ENCODE measurements around the gene RDH5. TPM values are rescaled to one million over a fixed set of nuclear protein-coding genes. Genes with fewer than 3 reads are reported as not detected.

Gene RDH5
- total RNA-seq, 1 experiment from 2014 or later = 12.6 TPM

- H3K79me2 ChIP-seq (ENCODE audit: low read depth) = no peaks in the 10 kb centered on the region
- POLR2A ChIA-PET (ENCODE audit: unreplicated experiment) = interaction anchor here (0.5 kb wide), 1 partner anchor 73 kb away, joined by 3 read pairs; the partner anchor contains the start of gene SARNP
- no peak overlapping the region for H3K27ac ChIP-seq
- intact Hi-C loops (cut with micrococcal nuclease; ENCODE audit: unreplicated experiment) = loop anchor here (5.0 kb wide), 1 partner anchor 73 kb away; the partner anchor contains the start of genes ORMDL2 and SARNP
- H4K20me1 ChIP-seq (ENCODE audit: insufficient read depth) = no peaks in the 10 kb centered on the region
- no peak overlapping the region for H2AFZ ChIP-seq
- H3K9me3 ChIP-seq (ENCODE audit: insufficient read depth, low read depth) = no peaks in the 10 kb centered on the region
- H3K9me2 ChIP-seq (ENCODE audit: insufficient read depth) = no peaks in the 10 kb centered on the region
- peak overlapping the region; percentile 59; the same call in 1 of the 2 replicates for H3K4me3 ChIP-seq
- peaks cover 12% of the 10 kb centered on the region; the same call in 1 of the 2 replicates for H3K4me1 ChIP-seq (replicated peaks; ENCODE audit: insufficient read depth)
- no peaks in the 10 kb centered on the region for H3K36me3 ChIP-seq (ENCODE audit: low read depth)
- no peaks in the 10 kb centered on the region for H3K27me3 ChIP-seq (ENCODE audit: insufficient read depth, low read depth)
- peaks cover 10% of the 10 kb centered on the region; the same call in 1 of the 2 replicates for H3F3A ChIP-seq (ENCODE audit: insufficient read depth, low read depth)
- DNase-seq = no peak
- CTCF ChIA-PET = no interaction called here
- BruUV-seq (replicated peaks) = no TSS peak
- peak overlapping the region; percentile 91 for H3K4me2 ChIP-seq
- TF ChIP-seq CTCF (conservative IDR thresholded peaks at IDR 0.05) (no peak), EZH2 (IDR thresholded peaks at IDR 0.05; ENCODE audit: low read depth) (no peak)
Observed at GRCh38 chr12:55744340-55745030, 24.3 kb downstream of the RDH5 start.

- Histone ChIP-seq H3K27me3 (ENCODE audit: insufficient read depth, low read depth) (no peaks in the 10 kb centered on the region), H3F3A (ENCODE audit: insufficient read depth, low read depth) (peaks cover 13% of the 10 kb centered on the region), H3K79me2 (ENCODE audit: low read depth) (no peaks in the 10 kb centered on the region), H3K4me2 (no peak overlapping the region), H2AFZ (no peak overlapping the region), H3K4me3 (no peak overlapping the region), H3K9me3 (ENCODE audit: insufficient read depth, low read depth) (no peaks in the 10 kb centered on the region), H3K27ac (no peak overlapping the region), H3K9me2 (ENCODE audit: insufficient read depth) (no peaks in the 10 kb centered on the region), H3K4me1 (replicated peaks; ENCODE audit: insufficient read depth) (peaks cover 12% of the 10 kb centered on the region; the same call in 1 of the 2 replicates), H4K20me1 (ENCODE audit: insufficient read depth) (no peaks in the 10 kb centered on the region), H3K36me3 (ENCODE audit: low read depth) (no peaks in the 10 kb centered on the region)
- ChIA-PET CTCF (interaction anchor here (0.6 kb wide), 1 partner anchor 58 kb away, joined by 8 read pairs; no protein-coding TSS in a partner anchor), POLR2A (ENCODE audit: unreplicated experiment) (no interaction called here)
- no peak for TF ChIP-seq CTCF (conservative IDR thresholded peaks at IDR 0.05)
- no peak for DNase-seq
- intact Hi-C loops (cut with micrococcal nuclease; ENCODE audit: unreplicated experiment) = no loop called here
- no TSS peak for BruUV-seq (replicated peaks)
Observed at GRCh38 chr12:55745361-55746173, 25.4 kb downstream of the RDH5 start.

GRCh38 chr12:55746174-55746912 is 26.1 kb downstream of the RDH5 start:
- Histone ChIP-seq H3K36me3 (ENCODE audit: low read depth) (no peaks in the 10 kb centered on the region), H3K4me3 (no peak overlapping the region), H3K9me2 (ENCODE audit: insufficient read depth) (no peaks in the 10 kb centered on the region), H3K27ac (no peak overlapping the region), H3K79me2 (ENCODE audit: low read depth) (no peaks in the 10 kb centered on the region), H2AFZ (no peak overlapping the region), H3K4me1 (replicated peaks; ENCODE audit: insufficient read depth) (peaks cover 12% of the 10 kb centered on the region; the same call in 1 of the 2 replicates), H3K9me3 (ENCODE audit: insufficient read depth, low read depth) (no peaks in the 10 kb centered on the region), H3K27me3 (ENCODE audit: insufficient read depth, low read depth) (no peaks in the 10 kb centered on the region), H3K4me2 (no peak overlapping the region), H3F3A (ENCODE audit: insufficient read depth, low read depth) (peaks cover 6% of the 10 kb centered on the region), H4K20me1 (ENCODE audit: insufficient read depth) (no peaks in the 10 kb centered on the region)
- DNase-seq = no peak
- ChIA-PET POLR2A (ENCODE audit: unreplicated experiment) (no interaction called here), CTCF (interaction anchor here (0.6 kb wide), 1 partner anchor 753 kb away, joined by 20 read pairs; no protein-coding TSS in a partner anchor)
- TF ChIP-seq EZH2 (IDR thresholded peaks at IDR 0.05; ENCODE audit: low read depth) = no peak
- TF ChIP-seq CTCF (conservative IDR thresholded peaks at IDR 0.05) = no peak
- intact Hi-C loops (cut with micrococcal nuclease; ENCODE audit: unreplicated experiment) = no loop called here
- BruUV-seq (replicated peaks) = no TSS peak
